Measurements from ENCODE around the gene DPP9. TPM values are rescaled to one million over a fixed set of nuclear protein-coding genes. Genes with fewer than 3 reads are reported as not detected.

The DPP9 gene
- total and polyA plus RNA-seq, 2 of the 8 experiments (the other 6 are each of a cell fraction or from before 2014, with no cell fraction given), result 11.6 to 40.7 TPM

DNA sequence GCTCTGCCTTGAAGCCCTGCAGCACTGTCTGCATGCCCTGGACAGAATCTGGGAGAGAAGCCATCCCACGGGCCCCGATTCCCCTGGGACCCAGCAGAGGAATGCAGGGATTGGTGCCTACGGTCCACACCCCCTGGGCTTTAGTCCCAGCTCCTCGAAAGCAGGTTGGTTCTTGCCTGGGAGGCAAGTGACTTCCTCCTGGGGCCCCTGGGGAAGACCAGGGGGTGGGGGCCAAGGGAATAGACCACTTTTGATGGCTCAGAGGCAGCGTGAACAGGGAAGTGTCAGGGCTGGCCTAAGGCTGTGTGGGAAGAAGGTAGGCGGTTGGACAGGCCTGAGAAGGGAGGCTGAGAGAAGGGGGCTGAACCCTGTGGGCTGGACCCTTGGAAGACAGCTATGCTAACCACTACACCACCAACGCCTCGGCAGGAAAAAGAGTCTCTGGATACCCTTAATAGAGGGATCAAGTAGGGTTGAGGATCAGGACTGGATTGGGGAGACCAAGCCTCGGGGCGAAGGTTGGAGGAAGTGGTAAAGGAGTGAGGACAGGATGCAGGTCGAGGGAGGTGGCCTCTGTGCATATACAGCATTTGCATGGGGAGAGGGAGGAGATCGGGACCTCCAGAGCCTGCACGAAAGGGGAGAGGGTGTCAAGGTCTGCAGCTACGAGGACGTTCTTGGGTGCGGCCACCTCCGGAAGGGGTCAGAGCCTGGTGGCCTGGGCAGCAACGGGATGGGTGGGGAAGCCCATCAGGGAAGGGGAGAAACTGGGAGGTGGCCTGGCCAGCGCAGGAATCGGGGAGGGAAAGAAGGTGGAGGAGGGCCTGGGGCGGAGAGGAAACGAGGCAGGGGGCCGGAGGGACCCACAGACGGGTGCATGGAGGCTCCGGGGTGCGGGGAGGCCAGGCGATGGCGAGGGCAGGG is 709 bp downstream of the DPP9 start:
- Histone ChIP-seq H3K36me3 (ENCODE audit: control insufficient read depth in 2 of 4, insufficient read depth in 4 of 4, low read length in 3 of 4) (peaks cover 3 to 9% (median 5%) of the 10 kb centered on the region in 4 experiments; a peak in 5 of 8 replicates), H2BK15ac (ENCODE audit: low read length) (no peak overlapping the region), H3K56ac (replicated peaks; ENCODE audit: insufficient read length, low read depth, low read length) (peak overlapping the region; percentile 43), H3K79me1 (ENCODE audit: low read depth, low read length) (peaks cover 14% of the 10 kb centered on the region; the same call in 1 of the 2 replicates), H4K8ac (ENCODE audit: extremely low read depth, insufficient read depth, low read length) (peak overlapping the region; percentile 96), H3K9ac (replicated peaks in 1 of 4; ENCODE audit: extremely low read depth in 1 of 4, low read depth in 3 of 4, low read length in 3 of 4) (peak overlapping the region; percentile 72 to 91 (median 78)), H3K4me3 (ENCODE audit: extremely low read depth in 1 of 4, insufficient read depth in 2 of 4, low read depth in 3 of 4, low read length in 4 of 4) (peak overlapping the region; percentile 86 to 95 (median 90)), H2AFZ (ENCODE audit: low read length) (no peak overlapping the region), H3K4ac (replicated peaks; ENCODE audit: insufficient read length, low read depth, low read length) (no peak overlapping the region), H4K91ac (replicated peaks; ENCODE audit: insufficient read length, low read length) (peak overlapping the region; percentile 77), H3K14ac (ENCODE audit: insufficient read length) (no peak overlapping the region), H2BK12ac (ENCODE audit: low read depth, low read length) (no peak overlapping the region), H3K9me3 (ENCODE audit: insufficient read depth in 2 of 2, low read depth in 1 of 2, low read length in 1 of 2) (no peaks in the 10 kb centered on the region), H2AK5ac (ENCODE audit: low read depth, low read length) (no peak overlapping the region), H4K20me1 (replicated peaks in 1 of 2; ENCODE audit: control insufficient read depth in 1 of 2, insufficient read depth in 2 of 2, low read length in 2 of 2) (peaks cover 3 to 20% of the 10 kb centered on the region in 2 experiments), H3K23me2 (ENCODE audit: low read depth, low read length) (peaks cover 8% of the 10 kb centered on the region), H3K4me1 (replicated peaks in 1 of 4; ENCODE audit: control insufficient read depth in 3 of 4, insufficient read depth in 4 of 4, low read length in 3 of 4) (peaks cover 0 to 5% (median 4%) of the 10 kb centered on the region in 4 experiments; a peak in 4 of 7 replicates), H2BK120ac (replicated peaks; ENCODE audit: low read depth, low read length) (no peak overlapping the region), H2BK5ac (ENCODE audit: low read depth, low read length) (no peak overlapping the region), H4K5ac (ENCODE audit: insufficient read length, low read depth, low read length) (peak overlapping the region; percentile 52), H2BK20ac (ENCODE audit: low read length) (no peak overlapping the region), H3K23ac (ENCODE audit: insufficient read length) (no peak overlapping the region), H3K79me2 (ENCODE audit: control insufficient read depth in 1 of 2, insufficient read depth in 2 of 2, low read length in 2 of 2) (peaks cover 8 to 24% of the 10 kb centered on the region in 2 experiments; a peak in 3 of 4 replicates), H3K4me2 (ENCODE audit: insufficient read depth in 1 of 2, low read depth in 2 of 2, low read length in 2 of 2) (peak overlapping the region; percentile 73 to 93), H3K27ac (ENCODE audit: low read depth, low read length) (peak overlapping the region; percentile 56; the same call in 1 of the 2 replicates), H3K27me3 (replicated peaks in 1 of 4; ENCODE audit: control insufficient read depth in 3 of 4, extremely low read depth in 1 of 4, insufficient read depth in 3 of 4, low read length in 3 of 4) (no peaks in the 10 kb centered on the region), H3K18ac (ENCODE audit: extremely low read depth, low read length) (peak overlapping the region; percentile 19; the same call in 1 of the 2 replicates)
- TF ChIP-seq SAP30 (IDR thresholded peaks at IDR 0.05; ENCODE audit: insufficient read depth, insufficient replicate concordance, low read length) (peak; percentile 67), CREB1 (IDR thresholded peaks at IDR 0.05) (no peak)
- TF ChIP-seq, protein P1, sequence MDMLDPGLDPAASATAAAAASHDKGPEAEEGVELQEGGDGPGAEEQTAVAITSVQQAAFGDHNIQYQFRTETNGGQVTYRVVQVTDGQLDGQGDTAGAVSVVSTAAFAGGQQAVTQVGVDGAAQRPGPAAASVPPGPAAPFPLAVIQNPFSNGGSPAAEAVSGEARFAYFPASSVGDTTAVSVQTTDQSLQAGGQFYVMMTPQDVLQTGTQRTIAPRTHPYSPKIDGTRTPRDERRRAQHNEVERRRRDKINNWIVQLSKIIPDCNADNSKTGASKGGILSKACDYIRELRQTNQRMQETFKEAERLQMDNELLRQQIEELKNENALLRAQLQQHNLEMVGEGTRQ (IDR thresholded peaks at IDR 0.05; ENCODE audit: low read length), result no peak
- WGBS, 2 experiments (ENCODE audit: extremely low coverage in 1 of 2, insufficient coverage in 1 of 2, insufficient read length in 1 of 2, insufficient replicate concordance in 2 of 2, low coverage in 1 of 2, low lambda C conversion rate in 2 of 2, missing lambda C conversion rate in 1 of 2), result 19% methylated on average over 21 of the region's 28 CpGs; no CpG with 5 or more reads in 1 of the 2 experiments
- DNase-seq (ENCODE audit: low read depth in 1 of 2, low spot score in 2 of 2) (no peak), FAIRE-seq (no peak)
- POLR2A ChIA-PET (ENCODE audit: partially characterized antibody), result interaction anchor here (0.7 to 1.7 kb wide), 2 partner anchors 10 to 245 kb away, joined by 3 to 5 read pairs; no protein-coding TSS in a partner anchor
- CTCF ChIA-PET (ENCODE audit: partially characterized antibody), result interaction anchor here (0.7 to 1.8 kb wide), 8 partner anchors 9 to 503 kb away, joined by 3 to 8 read pairs (median 4); partner anchors contain the start of gene FEM1A
